Lower leg skin (tissue), 3 donors: ENCODE data around the gene FAM171A2.

Source experiments
- CTCF ChIP-seq, 3 donors: fragments of 450-650 bp; IDR thresholded peaks; one replicate each; pipeline ENCODE4 v1.5.1; 2016; ENCODE audit warnings: antibody characterized with exemption in 3 of 3, mild to moderate bottlenecking in 3 of 3, moderate library complexity in 2 of 3
- POLR2A ChIP-seq, 2 donors: fragments of 450-650 bp; IDR thresholded peaks; one replicate each; pipeline ENCODE4 v1.6.1; 2016 to 2017; ENCODE audit warnings: antibody characterized with exemption in 2 of 2, mild to moderate bottlenecking in 1 of 2, moderate library complexity in 1 of 2

- TF ChIP-seq CTCF (IDR thresholded peaks at IDR 0.05) (no peak), POLR2A (IDR thresholded peaks at IDR 0.05) (no peak)
Observed at GRCh38 chr17:44408786-44409185, 45.1 kb upstream of the FAM171A2 start.
